Cardiac atrium fibroblast (primary cell): ENCODE results near the gene HTR3A. TPM values are rescaled to one million over a fixed set of nuclear protein-coding genes. Genes with fewer than 3 reads are reported as not detected.

Experiments used
- total RNA-seq: library from RNA; depleted of rRNA; stranded (reverse); fragments of >200 nt; gene quantifications from 2 replicates; pipeline ENCODE4 v1.2.3, GENCODE V29; 2015

HTR3A gene
- not detected in 2 replicates for total RNA-seq

DNA sequence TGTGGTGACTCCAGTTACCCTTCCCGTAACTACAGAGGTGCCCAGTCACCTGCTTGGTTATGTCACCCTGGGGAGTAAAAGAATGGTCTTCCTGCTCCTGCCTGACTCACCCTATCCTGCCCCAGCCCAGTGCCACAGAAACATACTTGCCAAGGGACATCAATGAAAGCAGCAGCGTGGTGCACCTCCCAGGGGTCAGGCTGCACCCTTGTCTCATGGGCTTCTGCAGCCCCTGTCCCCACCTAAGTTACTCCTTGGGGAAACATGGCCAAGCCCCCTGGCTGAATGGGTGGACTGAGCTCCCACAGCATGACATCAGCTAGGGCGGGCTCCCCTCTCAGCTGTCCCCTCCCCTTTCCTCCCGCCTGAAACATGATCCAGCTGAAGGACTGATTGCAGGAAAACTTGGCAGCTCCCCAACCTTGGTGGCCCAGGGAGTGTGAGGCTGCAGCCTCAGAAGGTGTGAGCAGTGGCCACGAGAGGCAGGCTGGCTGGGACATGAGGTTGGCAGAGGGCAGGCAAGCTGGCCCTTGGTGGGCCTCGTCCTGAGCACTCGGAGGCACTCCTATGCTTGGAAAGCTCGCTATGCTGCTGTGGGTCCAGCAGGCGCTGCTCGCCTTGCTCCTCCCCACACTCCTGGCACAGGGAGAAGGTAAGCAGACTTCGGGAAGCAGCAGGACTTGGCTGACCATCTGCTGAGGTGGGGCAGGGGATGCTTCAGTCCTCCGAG lies at the start of gene HTR3A:
TSS of gene HTR3A (plus strand) at position 368 of the 730 bp plus-strand sequence. CDS start at position 586, 218 bp downstream.

Other genes starting within 250 kb of the HTR3A start
- gene ZW10, start 201.4 kb upstream of the HTR3A start, total RNA-seq: 10.4 and 12.5 TPM in 2 replicates
- not detected in 2 replicates for gene CLDN25, start 195.3 kb upstream of the HTR3A start, total RNA-seq
- 17.0 and 17.7 TPM in 2 replicates for gene USP28, start 99.5 kb upstream of the HTR3A start, total RNA-seq
- gene HTR3B, start 70.3 kb upstream of the HTR3A start, total RNA-seq: not detected in 2 replicates
- 33.0 and 55.1 TPM in 2 replicates for gene ZBTB16, start 84.6 kb downstream of the HTR3A start, total RNA-seq